ENCODE data around the gene ZNF236.

Gene ZNF236

DNA sequence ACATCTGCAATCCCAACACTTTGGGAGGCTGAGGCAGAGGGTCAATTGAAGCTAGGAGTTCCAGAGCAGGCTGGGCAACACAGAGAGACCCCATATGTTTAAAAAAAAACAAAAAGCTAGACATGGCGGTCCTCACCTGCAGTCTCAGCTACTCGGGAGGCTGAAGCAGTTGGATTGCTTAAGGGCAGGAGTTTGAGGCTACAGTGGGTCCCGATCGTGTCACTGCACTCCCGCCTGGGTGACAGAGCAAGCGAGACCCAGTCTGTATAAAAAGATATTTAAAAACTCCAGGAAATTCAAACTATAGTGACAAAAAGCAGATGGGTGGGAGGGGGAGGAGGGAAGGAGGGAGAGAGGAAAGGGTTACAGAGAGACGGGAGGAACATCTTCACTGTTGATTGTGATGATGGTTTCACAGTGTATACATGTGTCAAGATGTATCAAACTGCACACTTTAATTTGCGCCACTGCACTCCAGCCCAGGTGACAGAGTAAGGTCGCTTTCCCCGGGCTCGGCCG lies 942 bp upstream of the ZNF236 start:
- no peak for DNase-seq (ENCODE audit: low read depth in 1 of 2, low spot score in 1 of 2)

- DNase-seq (ENCODE audit: low read depth in 1 of 2, low spot score in 1 of 2) = peak; percentile 34 to 51
Observed at GRCh38 chr18:76821875-76822505, 367 bp upstream of the ZNF236 start.

GRCh38 chr18:76823161-76823538 lies 793 bp downstream of the ZNF236 start:
- DNase-seq (ENCODE audit: low read depth in 1 of 2, low spot score in 1 of 2) = no peak

DNA sequence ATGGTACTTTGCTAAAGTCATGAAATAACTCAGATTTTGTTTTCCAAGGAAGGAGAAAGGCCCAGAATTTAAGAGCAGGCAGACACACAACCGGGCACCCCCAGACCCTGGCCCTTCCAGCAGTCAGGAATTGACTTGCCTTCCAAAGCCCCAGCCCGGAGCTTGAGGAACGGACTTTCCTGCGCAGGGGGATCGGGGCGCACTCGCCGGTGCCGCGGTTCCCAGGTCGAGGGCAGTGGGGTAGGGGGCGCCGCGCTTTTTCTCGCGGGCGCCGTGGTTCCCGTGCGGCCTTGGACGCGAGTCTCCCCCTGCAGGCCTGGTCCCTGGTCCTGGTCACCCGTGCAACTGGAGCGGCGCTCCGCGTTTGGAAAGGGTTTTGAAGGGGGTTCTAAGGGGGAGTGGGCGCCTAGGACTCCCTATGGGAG lies 1.2 kb downstream of the ZNF236 start:
- no peak for DNase-seq (ENCODE audit: low read depth in 1 of 2, low spot score in 1 of 2)

GRCh38 chr18:76824145-76824676 lies 1.9 kb downstream of the ZNF236 start:
- no peak for DNase-seq (ENCODE audit: low read depth in 1 of 2, low spot score in 1 of 2)

- DNase-seq (ENCODE audit: low read depth in 1 of 2, low spot score in 1 of 2) = no peak
Observed at GRCh38 chr18:76824754-76825153, 2.4 kb downstream of the ZNF236 start.

DNA sequence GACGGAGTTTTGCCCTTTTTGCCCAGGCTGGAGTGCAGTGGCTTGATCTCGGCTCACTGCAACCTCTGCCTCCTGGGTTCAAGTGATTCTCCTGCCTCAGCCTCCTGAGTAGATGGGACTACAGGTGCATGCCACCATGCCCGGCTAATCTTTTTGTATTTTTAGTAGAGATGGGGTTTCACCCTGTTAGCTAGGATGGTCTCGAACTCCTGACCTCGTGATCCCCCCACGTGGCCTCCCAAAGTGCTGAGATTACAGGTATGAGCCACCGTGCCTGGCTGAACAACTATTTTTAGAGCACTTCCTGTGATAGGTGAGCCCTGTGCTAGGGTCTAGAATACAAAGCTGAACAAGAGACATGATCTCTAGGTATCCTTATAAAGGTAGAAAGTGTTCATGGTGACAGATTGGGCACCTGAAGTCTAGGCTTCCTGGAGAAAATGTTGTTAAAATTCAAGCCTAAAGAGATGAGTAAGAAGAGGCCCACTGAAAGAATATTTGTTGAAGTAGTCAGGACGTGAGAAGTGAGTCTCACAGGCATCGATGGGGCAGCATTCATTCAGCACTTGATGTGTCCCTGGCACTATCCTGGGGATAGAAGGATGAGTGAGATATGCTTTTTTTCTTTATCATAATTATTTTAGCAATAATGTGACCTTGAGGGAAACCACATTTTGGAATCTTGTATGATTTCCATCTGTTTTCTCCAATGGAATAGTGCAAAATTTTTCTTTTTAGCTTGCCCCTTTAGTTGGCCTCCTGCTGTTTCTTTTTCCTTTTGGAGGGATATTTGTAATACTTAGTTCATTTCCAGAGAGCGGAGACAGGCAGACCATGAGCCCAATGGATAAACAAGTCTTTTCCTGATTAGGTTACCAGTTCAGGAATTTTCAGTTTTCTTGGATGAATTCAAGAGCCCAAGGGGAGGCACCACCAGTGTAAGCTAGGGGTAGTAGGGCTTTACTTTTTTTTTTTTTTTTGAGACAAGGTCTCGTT lies 5.1 kb downstream of the ZNF236 start:
- DNase-seq (ENCODE audit: low read depth in 1 of 2, low spot score in 1 of 2) = no peak

GRCh38 chr18:76834379-76834778 lies 12.0 kb downstream of the ZNF236 start:
- no peak for DNase-seq (ENCODE audit: low read depth in 1 of 2, low spot score in 1 of 2)

GRCh38 chr18:76835380-76835779 lies 13.0 kb downstream of the ZNF236 start:
- no peak for DNase-seq (ENCODE audit: low read depth in 1 of 2, low spot score in 1 of 2)

DNA sequence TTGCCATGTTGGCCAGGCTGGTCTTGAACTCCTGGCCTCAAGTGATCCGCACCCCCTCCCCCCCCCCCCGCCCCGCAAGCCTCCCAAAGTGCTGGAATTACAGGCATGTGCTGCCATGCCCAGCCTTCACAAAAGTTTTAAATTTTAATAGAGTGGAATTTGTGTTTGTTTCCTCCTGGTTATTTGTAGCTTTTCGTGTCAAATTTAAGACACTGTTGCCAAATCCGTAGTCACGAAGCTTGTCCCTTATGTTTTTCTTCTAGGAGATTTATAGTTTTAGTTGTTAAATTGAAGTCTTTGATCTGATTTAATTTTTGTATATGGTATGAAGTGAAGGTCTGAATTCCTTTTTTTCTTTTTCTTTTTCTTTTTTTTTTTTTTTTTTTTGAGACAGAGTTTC lies 14.7 kb downstream of the ZNF236 start:
- DNase-seq (ENCODE audit: low read depth in 1 of 2, low spot score in 1 of 2) = no peak

DNA sequence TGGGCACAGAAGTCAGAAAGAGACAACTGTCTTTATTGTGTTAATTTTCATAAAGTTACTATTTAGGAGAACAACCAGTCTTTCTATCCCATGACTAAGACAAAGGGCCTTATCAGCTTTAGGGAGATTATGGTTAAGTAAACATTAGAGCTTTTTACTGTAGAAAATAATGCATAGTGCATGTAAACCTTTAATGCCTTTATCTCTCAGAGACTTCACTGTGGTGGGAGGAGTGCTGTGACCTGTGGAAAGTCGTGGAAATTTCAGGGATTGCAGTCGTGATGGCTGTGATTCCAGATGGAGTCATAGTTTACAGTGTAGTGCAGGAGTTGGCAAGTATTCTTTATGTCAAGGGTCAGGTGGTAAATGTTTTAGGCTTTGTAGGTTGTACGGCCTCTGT lies 15.8 kb downstream of the ZNF236 start:
- DNase-seq (ENCODE audit: low read depth in 1 of 2, low spot score in 1 of 2) = no peak

DNA sequence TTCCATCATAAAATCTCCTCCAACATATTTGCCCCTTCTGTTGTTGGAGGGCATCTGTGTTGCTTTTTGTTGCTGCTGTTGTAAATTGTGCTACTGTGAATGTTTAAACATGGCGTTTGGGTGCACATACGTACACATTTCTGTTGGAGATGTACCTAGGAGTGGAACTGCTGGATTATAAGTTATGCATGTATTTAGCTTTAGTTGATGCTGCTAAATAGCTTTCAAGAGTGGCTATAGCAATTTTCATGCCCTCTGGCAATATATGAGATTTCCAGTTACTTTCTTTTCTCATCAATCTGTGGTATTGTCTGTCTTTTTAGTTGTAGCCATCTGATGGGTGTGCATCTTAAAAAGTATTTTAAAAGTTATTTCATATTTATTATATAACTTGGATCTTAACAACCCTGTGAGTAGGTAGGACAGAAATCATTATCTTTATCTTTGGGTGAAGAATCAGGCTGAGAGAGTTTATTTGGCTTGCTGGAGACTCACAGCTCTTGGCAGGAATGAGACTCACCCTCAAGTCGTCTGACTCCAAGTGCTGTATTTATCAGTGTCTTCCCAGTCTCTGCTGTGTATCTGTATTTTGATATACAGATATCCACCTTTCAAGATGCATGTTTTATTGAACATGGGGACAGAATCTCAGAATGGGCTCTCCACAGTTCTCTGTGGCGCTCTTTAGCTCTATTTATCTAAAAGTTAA lies 16.9 kb downstream of the ZNF236 start:
- no peak for DNase-seq (ENCODE audit: low read depth in 1 of 2, low spot score in 1 of 2)

GRCh38 chr18:76842837-76843530 lies 20.6 kb downstream of the ZNF236 start:
- no peak for DNase-seq (ENCODE audit: low read depth in 1 of 2, low spot score in 1 of 2)

GRCh38 chr18:76844144-76844543 lies 21.8 kb downstream of the ZNF236 start:
- DNase-seq (ENCODE audit: low read depth in 1 of 2, low spot score in 1 of 2) = no peak

DNA sequence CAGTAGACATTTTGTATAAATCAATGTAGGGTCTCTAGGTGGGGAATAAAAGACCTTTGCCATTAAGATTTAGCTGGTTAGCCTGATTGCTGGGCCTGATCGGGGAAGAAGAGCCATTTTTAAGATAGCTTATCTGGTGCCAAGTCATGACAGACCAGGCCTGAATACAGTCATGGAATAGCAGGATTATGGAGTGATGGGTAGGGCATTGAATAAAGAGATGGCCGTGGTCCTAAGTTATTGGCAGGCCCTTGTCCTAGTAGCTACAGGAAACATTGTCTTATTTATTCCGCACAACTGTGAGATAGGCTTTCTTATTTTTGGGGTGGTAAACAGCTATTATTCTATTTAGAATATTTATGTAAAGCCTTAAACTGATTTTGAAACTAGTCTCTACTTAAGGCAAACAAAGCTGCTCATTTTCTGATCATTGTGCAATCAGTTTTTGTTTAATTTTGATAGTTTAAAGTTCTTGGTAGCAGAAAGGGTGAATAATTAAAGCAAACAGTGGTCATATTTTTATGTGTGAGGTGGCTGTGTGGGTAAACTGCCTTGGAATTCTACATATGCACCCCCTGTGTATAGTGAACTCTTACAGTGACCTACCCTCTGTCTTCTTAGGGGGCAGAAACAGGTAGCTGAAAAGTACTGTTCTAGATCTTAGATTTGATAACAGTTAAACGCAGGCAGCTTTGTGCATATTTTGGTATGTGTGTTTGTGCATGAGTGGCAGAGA lies 22.6 kb downstream of the ZNF236 start:
- DNase-seq (ENCODE audit: low read depth in 1 of 2, low spot score in 1 of 2) = no peak

- no peak for DNase-seq (ENCODE audit: low read depth in 1 of 2, low spot score in 1 of 2)
Observed at GRCh38 chr18:76846217-76846616, 23.9 kb downstream of the ZNF236 start.

DNA sequence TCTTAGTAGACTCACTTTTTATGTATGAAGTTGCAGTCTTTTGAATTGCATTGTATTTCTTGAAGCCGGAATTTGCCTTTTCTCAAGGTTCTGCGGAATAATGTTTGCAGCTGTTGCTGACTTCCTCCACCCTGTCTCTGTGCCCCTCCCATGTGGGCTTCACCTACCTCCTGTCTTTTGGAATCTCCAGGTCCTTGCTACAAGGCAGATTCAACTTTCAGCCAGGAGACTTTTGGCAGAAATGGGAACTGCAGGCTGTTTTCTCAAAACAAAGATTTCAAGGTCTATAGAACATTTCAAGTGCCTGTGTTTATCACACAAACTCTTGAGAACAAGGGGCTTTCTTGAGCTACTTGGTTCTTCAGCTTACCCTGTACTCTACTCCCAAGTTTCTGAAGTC lies 25.6 kb downstream of the ZNF236 start:
- DNase-seq (ENCODE audit: low read depth in 1 of 2, low spot score in 1 of 2) = no peak

GRCh38 chr18:76850112-76850511 lies 27.8 kb downstream of the ZNF236 start:
- no peak for DNase-seq (ENCODE audit: low read depth in 1 of 2, low spot score in 1 of 2)

DNA sequence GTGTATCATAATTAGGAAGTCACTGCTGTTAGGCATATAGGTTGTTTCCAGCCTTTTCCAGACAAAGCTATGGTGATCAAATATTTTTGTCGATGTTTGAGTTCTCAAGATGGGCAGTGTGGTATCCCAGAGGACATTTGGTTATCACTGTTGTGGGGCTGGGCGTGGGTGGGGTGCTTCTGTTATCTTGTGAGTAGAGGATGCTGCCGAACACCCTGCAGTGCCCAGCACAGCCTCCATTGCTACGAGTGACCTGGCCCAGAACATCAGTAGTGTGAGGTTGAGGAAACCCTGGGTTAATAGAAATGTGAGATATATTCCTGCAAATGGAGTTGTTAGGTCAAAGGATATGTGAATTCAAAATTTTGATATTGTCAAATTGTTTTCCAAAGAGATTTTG lies 33.2 kb downstream of the ZNF236 start:
- DNase-seq (ENCODE audit: low read depth in 1 of 2, low spot score in 1 of 2) = no peak

DNA sequence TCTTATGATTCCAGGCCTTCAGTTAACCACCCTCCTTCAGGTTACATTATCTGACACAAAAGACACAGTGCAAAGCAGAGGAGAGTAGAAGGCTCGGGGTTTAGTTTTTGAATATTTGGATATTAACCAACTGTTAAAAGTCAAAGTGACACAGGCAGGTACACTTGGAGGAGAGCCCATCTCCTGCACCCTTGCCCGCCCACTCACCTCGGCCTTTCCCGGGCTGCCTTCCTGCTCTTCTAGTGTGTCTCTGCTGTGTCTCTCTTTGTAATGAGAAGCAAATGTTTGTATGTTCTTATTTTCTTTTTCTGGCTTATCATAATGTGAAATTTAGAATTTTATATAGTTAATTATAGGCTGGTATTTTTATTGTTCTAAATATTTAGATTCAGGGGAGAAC lies 35.1 kb downstream of the ZNF236 start:
- no peak for DNase-seq (ENCODE audit: low read depth in 1 of 2, low spot score in 1 of 2)
